ENCODE data around the gene SLC5A6.

DNA sequence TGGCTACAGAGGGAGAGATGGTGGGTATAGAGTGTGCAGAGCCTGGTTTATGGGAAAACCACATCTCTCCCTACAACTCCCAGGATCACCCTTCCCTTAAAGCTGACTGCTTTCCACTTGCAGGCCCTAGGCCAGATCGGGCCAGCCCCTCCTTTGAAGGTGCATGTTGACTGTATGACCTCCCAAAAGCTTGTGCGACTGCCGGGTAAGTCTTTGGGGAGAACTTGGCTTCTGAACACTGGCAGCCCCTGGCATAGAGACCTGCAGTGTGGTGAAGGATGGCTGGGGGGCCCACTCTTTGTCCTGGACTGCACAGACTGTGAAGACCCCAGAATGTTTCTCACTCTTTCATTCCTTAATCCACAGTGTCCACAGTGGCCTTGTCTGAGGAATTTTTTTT, 24.6 kb upstream of the SLC5A6 start:
- no peak for TF ChIP-seq POLR2AphosphoS5 (IDR thresholded peaks at IDR 0.05; ENCODE audit: low read depth, low read length)
- no peak for TF ChIP-seq SIN3A (IDR thresholded peaks at IDR 0.05; ENCODE audit: borderline replicate concordance, insufficient read depth, low read length)
